Limb (tissue), 2 donors: ENCODE measurements around the gene CAMTA1.

Experiments
- DNase-seq, 2 donors: peaks; one replicate each; pipeline ENCODE4 v3.0.0-alpha.2; 2016; ENCODE audit errors: extremely low spot score in 2 of 2

The CAMTA1 gene

DNA sequence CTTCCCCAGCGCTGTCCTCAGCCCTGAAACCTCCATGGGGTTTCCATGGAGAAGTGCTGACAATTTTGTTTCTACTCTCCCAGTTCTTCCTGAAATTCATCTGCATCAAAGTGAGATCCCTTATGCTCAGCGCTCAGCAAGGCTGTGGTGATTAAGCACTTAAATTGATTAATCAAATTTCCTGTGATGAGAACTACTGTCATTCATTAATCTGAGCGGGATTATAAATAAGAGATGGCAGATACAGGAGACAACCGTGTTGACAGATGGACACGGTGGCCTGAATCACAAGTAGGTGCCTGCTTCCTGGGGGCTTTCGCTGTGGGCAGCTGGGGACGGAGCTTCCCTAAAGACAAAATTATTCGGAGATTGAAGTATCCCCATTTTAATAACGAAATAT is 656.8 kb downstream of the CAMTA1 start:
- DNase-seq, result no peak

- no peak for DNase-seq
Observed at GRCh38 chr1:7442918-7443317, 657.7 kb downstream of the CAMTA1 start.

- no peak for DNase-seq
Observed at GRCh38 chr1:7444363-7444762, 659.1 kb downstream of the CAMTA1 start.

- no peak for DNase-seq
Observed at GRCh38 chr1:7447093-7447492, 661.8 kb downstream of the CAMTA1 start.

GRCh38 chr1:7447736-7448135 is 662.5 kb downstream of the CAMTA1 start:
- DNase-seq, result no peak

DNA sequence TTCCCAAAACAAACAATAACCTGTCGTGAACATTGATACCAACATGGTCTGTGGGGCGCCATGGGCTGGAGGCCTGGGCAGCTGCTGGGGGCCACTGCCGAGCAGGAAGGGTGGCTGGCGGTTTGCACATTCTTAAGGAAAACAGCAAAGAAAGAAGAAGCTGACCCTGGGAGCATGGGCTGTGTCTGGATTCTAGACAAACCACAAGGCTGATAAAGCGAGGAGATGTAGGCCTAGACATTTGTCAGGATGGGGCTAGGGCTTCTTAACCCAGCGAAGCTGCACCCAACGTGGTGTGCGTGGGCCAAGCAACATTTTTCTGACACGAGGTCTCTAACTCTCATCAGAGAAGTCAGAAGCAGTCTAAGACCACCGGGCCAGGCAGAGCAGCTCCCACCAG is 663.7 kb downstream of the CAMTA1 start:
- no peak for DNase-seq

- DNase-seq, result no peak
Observed at GRCh38 chr1:7449750-7450149, 664.5 kb downstream of the CAMTA1 start.

DNA sequence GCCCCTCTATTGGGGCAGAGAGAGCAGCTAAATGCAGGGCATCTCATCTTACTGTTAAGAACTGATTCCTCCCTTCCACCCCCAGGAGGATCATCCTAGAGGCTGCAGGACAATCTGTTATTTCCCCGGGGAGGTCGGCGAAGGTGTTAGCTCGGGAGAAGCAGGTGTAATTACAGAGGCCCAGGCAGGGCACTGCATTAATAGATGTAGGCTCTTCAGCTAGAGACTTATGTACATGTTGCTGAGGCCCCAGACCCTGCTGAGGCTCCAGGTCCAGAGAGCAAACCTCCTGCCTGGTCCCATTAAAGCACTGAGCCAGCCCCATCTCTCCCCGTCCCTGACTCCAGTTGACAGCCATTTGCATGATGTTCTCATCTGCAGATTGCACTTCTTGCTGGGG is 665.6 kb downstream of the CAMTA1 start:
- DNase-seq, result no peak

- DNase-seq, result no peak
Observed at GRCh38 chr1:7453038-7453437, 667.8 kb downstream of the CAMTA1 start.

- no peak for DNase-seq
Observed at GRCh38 chr1:7454052-7454815, 669.0 kb downstream of the CAMTA1 start.

GRCh38 chr1:7454895-7455784 is 669.9 kb downstream of the CAMTA1 start:
- no peak for DNase-seq

DNA sequence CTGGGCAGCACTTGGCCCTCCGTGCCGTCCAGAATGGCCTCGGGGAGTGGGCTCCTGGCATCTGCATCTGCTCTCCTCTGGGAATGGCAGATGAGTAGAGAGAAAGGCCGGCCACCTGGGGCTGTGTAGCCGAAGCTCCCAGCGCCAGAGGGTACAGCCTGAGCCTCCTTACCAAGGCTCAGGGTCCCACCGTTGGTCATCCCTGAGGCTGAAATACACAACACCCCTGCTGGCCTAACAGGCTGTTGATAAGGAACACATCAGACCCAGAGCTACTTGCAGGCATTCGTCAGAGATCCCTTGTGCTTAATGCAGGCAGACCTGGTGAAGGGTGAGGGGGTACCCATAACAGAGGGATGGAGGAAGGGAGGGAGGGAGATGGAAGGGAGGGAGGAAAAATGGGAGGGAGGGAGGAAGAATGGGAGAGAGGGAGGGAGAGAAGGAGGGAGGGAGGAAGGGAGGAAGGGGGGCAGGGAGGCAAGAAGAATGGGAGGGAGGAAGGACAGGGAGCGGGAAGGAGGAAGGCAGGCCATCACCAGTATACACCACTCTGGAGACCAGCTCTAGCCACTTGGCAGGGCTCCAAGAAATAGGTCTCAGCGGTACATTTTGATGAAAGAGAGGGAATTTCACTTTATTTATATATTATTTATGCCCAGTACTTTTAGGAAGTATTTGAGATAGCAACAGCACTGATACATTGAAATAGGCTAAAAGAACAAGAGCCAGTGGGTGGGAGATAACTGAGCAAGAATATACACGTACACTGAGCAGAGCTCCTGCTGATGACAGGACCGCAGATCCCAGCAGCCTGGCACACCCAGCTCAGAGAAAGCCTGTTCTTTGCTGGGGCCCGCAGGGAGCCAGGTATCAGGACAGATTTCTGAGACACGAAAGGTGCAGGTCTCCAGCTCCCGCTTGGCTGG is 670.8 kb downstream of the CAMTA1 start:
- no peak for DNase-seq

- DNase-seq, result no peak
Observed at GRCh38 chr1:7456722-7457082, 671.4 kb downstream of the CAMTA1 start.

DNA sequence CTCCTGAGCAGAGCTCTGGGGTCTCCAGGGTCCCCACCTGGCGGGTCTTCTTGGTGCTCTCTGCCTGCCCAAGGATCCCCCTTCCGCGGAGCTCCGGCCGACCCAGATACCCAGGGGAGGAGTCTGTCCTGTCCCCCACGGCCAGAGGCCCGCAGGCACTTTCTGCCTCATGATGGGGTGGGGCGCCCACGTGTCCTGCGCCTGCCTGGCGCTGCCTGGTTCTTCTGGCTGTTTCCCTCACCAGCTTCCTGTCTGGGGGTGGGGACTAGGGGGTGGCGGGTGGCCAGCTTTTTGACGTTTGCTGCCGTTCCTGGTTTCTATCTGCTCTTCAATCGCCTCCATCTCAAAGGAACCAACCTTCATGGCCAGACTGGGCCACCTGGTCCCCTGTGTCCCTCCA is 672.6 kb downstream of the CAMTA1 start:
- no peak for DNase-seq

- DNase-seq, result no peak
Observed at GRCh38 chr1:7458946-7459345, 673.7 kb downstream of the CAMTA1 start.

DNA sequence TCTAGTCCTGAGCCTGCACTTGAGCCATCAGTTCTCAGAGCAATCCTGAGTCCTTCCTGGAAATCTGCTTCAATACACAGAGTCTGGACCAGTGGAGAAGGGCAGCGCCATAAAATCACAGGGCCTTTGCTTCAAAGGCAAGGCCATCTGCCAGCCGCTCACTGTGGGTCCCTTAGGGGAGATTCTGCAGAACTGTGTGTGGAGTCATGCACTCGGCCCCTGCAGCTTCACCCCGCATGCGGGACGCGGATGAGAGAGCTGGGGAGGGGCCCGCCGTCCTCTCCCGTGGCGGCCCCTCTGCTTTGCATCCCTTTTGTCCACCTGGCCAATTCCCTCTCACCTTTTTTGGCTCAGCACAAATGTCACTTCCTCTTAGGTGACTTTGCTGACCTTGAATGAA is 674.7 kb downstream of the CAMTA1 start:
- DNase-seq, result no peak

DNA sequence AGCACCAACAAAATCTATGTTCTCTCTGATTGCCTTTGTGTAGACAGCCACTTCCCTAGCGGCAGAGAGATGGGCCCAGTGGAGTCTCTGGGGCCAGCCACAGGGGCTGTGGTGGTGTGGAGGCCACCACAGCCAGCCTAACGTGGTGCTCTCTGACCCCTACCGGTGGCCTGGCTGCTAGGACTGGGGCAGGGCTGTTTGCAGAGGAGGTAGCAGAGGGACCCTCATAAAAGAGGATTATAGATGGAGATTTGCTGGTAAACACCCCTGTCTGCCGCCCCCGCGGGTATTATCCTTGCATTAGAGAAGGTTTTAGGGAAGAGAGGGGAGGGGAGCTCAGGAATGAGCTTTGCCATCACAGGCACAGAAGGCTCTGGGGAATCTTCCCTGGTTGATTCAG is 675.6 kb downstream of the CAMTA1 start:
- no peak for DNase-seq

- no peak for DNase-seq
Observed at GRCh38 chr1:7462617-7463016, 677.4 kb downstream of the CAMTA1 start.

GRCh38 chr1:7463526-7463925 is 678.3 kb downstream of the CAMTA1 start:
- no peak for DNase-seq

DNA sequence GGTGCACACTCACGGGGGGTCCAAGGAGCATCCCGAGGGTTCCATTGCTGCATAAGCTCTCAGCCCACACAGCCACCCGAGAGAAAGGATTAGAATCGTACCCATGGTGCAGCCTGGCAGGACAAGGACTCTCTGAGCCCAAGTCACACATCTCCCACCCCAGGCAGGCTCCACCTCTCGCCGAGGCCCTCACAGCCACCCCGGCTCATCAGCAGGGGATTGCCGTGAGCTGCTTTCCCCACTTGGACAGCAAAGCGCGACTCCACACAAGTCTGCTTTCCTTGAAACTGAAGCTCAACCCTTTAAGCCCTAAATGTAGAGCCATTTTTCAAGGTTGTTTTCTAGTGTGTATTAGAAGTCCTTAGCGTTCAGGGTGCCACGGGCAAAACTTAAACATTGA is 679.5 kb downstream of the CAMTA1 start:
- DNase-seq, result no peak

DNA sequence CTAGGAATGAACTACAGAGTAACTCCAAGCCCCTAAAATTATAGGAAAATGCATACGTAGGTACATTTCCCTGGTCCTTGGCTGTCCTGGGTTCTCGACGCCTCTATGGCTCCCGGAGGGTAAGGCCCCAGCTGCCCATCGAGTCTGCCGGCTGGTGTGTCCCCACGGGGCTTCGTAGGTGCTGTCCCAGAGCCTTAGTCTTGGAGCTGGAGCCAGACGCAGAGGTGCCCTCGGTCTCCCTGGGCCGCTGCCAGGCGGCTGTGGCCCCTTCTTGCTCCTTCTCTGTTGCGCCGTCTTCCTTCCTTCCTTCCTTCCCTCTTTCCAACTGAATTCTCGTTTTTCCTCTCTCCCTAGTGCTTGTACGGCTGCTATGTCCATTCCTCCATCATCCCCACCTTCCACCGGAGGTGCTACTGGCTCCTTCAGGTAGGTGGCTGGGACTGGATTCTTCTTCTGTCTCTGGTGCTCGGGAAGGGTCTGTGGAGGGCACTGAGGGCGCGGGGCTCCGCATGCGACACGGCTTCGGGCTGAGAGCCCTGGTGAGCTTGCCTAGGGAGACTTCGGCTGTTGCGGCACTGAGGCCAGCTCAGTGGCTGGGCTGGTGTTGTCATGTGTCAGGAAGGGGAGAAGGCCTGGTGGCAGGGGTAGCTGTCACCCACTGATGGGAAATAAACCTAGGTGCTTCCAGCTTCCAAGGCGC is 682.4 kb downstream of the CAMTA1 start:
- DNase-seq, result no peak
